GM18951 (cell line): ENCODE measurements around the gene TARP.
"Not testable (repeated sequence)": the region's sequence is repeated elsewhere in the genome, so short reads cannot be mapped to it uniquely, and the experiment has no call there.

Experiments used
- POLR2A ChIP-seq: IDR thresholded peaks from 4 replicates; pipeline ENCODE4 v1.6.1; 2011; ENCODE audit warnings: mild to moderate bottlenecking; ENCODE audit not compliant: insufficient read length, insufficient read depth; ENCODE audit errors: extremely low read depth
- in situ Hi-C: fragments of 300-500 bp; cut with MboI; formaldehyde crosslinking; loops from one replicate; pipeline ENCODE4 v1.12.0; 2022; ENCODE audit warnings: low sequenced_read_pairs, mixed read lengths, inconsistent platforms; ENCODE audit not compliant: unreplicated experiment

The TARP gene

DNA sequence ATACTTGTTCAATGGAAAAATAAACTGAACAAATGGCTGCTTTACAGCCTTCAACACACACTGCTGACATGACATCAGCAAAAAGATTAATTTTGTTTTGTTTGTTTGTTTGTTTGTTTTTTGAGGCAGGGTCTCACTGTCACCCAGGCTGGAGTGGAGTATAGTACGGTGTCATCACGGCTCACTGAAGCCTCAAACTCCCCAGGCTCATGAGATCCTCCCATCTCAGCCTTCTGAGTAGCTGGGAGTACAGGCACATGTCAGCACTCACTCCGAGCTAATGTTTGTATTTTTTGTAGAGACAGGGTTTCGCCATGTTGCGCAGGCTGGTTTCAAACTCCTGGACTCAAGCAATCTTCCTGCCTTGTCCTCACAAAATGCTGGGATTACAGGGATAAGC, 10.9 kb downstream of the TARP start:
- TF ChIP-seq POLR2A = no peak
- in situ Hi-C loops = no loop called here

DNA sequence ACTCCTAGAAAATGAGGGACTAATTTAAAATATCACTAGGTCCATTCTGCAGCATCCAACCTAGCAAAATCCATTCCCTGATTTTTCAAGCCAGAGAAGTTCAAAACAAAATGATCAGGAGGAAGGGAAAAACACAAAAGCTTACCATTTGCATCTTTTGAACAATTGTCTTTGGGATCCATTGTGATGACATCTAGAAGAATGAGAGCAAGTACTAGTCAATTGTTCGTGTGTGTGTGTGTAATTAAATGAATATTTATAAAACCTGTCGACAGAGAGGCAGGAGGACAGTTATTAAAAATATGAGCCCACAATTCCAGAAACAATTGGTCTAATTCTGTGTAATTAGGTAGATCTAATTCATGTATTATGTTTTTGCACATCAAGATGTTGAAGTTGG, 11.4 kb downstream of the TARP start:
- in situ Hi-C loops = not testable (repeated sequence)

GRCh38 chr7:38261601-38262000, 11.8 kb downstream of the TARP start:
- in situ Hi-C loops = not testable (repeated sequence)

DNA sequence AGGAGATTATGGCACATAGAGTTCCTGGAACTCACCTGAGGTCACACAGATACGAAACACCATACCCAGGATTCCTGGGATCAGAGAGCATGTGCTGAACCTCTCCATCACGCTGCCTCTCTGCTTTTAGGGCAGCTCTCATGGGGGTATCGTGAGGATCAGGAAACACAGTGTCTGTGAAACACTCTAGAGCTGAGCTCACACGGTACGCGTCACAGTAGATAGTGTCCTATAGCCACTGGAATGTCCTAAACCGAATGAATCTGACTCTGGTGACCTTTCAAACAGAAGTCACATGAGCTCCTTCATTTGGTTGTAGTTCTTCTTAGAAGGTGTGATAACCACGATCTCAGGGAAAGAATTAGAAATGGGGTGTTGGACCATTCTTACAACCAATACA, 14.3 kb downstream of the TARP start:
- in situ Hi-C loops = not testable (repeated sequence)

GRCh38 chr7:38257350-38257677, 16.1 kb downstream of the TARP start:
- in situ Hi-C loops = no loop called here
- TF ChIP-seq POLR2A = no peak

- in situ Hi-C loops = not testable (repeated sequence)
Measured at GRCh38 chr7:38249849-38250248, 23.6 kb downstream of the TARP start.

GRCh38 chr7:38248069-38248567, 25.3 kb downstream of the TARP start:
- in situ Hi-C loops = no loop called here
- TF ChIP-seq POLR2A = no peak

DNA sequence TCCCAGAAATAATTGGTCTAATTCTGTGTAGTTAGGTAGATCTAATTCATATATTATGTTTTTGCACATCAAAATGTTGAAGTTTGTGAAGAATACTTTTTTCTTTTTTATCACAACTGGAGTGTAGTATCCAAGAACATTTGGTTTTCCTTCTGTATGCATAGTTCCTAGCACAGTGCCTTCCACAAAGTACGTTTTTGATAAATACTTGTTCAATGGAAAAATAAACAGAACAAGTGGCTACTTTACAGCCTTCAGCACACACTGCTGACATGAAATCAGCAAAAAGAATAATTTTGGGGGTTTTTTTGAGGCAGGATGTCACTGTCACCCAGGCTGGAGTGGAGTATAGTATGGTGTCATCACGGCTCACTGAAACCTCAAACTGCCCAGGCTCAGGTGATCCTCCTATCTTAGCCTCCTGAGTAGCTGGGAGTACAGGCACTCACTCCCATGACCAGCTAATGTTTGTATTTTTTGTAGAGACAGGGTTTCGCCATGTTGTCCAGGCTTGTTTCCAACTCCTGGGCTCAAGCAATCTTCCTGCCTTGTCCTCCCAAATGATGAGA, 27.9 kb downstream of the TARP start:
- in situ Hi-C loops = no loop called here
- TF ChIP-seq POLR2A = no peak

- no peak for TF ChIP-seq POLR2A
- in situ Hi-C loops = no loop called here
Measured at GRCh38 chr7:38244516-38244915, 28.9 kb downstream of the TARP start.

DNA sequence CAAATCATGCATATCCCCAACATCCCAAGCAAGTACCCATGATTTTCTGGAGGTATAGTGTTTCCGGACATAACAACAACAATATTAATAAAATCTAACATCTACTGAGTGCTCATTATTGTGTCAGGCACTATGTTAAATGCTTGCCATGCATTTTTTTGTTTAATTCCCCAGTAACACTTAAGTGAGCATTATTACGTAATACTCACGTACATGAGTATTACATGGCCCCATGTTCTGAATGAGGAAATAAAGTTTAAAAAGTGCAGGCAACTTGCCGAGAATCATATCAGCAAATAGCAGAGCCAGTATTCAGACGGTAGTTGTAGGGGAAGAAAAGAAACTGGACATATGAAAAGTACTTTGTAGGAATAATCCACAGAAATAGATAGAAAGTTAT, 30.1 kb downstream of the TARP start:
- in situ Hi-C loops = not testable (repeated sequence)

- in situ Hi-C loops = no loop called here
- TF ChIP-seq POLR2A = no peak
Measured at GRCh38 chr7:38242814-38243213, 30.6 kb downstream of the TARP start.

DNA sequence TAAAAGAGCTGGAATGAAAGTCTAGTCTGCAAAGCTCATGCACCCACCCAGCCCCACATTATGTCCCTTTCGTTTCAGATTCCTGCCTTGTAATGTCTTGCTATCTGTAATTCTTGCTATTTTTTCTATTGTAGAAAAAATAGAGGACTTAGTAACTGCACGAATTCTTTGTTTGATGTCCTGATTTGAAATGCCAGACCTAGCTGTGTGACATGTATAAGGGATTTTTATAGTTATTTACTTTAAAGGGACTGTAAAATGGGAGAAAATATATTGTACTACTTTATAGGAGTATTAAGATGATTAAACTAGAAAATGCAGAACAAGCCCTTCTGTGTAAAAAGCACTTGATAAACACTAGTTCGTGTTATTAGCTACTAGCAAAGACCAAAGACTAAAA, 32.4 kb downstream of the TARP start:
- in situ Hi-C loops = no loop called here

DNA sequence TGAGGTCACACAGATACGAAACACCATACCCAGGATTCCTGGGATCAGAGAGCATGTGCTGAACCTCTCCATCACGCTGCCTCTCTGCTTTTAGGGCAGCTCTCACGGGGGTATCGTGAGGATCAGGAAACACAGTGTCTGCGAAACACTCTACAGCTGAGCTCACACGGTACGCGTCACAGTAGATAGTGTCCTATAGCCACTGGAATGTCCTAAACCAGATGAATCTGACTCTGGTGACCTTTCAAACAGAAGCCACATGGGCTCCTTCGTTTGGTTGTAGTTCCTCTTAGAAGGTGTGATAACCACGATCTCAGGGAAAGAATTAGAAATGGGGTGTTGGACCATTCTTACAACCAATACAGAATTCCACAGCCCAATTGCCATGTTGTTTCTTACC, 34.3 kb downstream of the TARP start:
- in situ Hi-C loops = not testable (repeated sequence)

More for the DNA sequence above, 32.4 kb downstream of the TARP start:
- TF ChIP-seq POLR2A = no peak

GRCh38 chr7:38235606-38236005, 37.8 kb downstream of the TARP start:
- no peak for TF ChIP-seq POLR2A
- in situ Hi-C loops = no loop called here

- in situ Hi-C loops = not testable (repeated sequence)
Measured at GRCh38 chr7:38234759-38235158, 38.7 kb downstream of the TARP start.
